Brain microvascular endothelial cell (primary cell): ENCODE results near the gene ATP6V0A4.

ENCODE experiments used
- DNase-seq: peaks from one replicate; pipeline ENCODE4 v3.0.0-alpha.2; 2020
- H3K27ac ChIP-seq: fragments of 250-450 bp; sonication (Bioruptor Pico); 2 replicates; pipeline ENCODE4 v1.5.1; 2020; ENCODE audit warnings: mild to moderate bottlenecking, moderate library complexity
- H3K27me3 ChIP-seq: fragments of 250-450 bp; sonication (Bioruptor Pico); replicated peaks from 2 replicates; pipeline ENCODE4 v1.5.1; 2020; ENCODE audit warnings: mild to moderate bottlenecking
- H3K36me3 ChIP-seq: fragments of 250-450 bp; sonication (Bioruptor Pico); replicated peaks from 2 replicates; pipeline ENCODE4 v1.5.1; 2020; ENCODE audit warnings: mild to moderate bottlenecking
- H3K4me3 ChIP-seq: 2 replicates; pipeline ENCODE4 v1.5.1; 2011; ENCODE audit warnings: low read depth, mild to moderate bottlenecking, control low read depth, low read length, moderate library complexity
- CTCF ChIP-seq: IDR thresholded peaks from 2 replicates; pipeline ENCODE4 v1.5.1; 2011; ENCODE audit warnings: low read depth, mild to moderate bottlenecking, moderate library complexity, low read length, control low read depth, inconsistent platforms; ENCODE audit errors: missing control alignments
- in situ Hi-C: cut with HindIII; loops from 2 replicates; pipeline ENCODE4 v1.10.0; 2017; ENCODE audit warnings: low sequenced_read_pairs, low pct_ligation_motif_present

ATP6V0A4 gene

DNA sequence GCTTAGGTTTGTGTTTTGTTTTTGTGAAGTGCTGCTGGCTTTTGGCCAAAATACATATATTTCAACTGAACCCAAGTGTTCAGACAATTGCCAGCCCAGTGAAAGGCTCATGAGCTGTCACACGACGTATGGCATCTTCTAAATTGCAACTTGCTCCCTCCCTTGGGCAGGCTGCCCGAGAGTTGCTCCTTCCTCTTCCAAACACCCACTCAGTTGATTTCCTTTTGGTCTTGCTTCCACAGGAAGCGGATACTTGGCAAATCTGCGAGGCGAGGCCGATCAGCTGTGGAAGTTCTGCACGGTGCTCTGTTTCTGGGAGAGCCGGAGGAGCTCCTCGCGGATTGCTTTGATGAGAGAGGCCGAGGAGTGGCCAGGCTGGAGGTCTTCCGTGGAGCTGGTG is 39.6 kb upstream of the ATP6V0A4 start:
- in situ Hi-C loops = no loop called here
- Histone ChIP-seq H3K4me3 (no peak overlapping the region), H3K36me3 (no peaks in the 10 kb centered on the region), H3K27ac (no peak overlapping the region), H3K27me3 (no peaks in the 10 kb centered on the region)
- no peak for TF ChIP-seq CTCF
- no peak for DNase-seq

GRCh38 chr7:138835087-138835486 is 37.1 kb upstream of the ATP6V0A4 start:
- in situ Hi-C loops = no loop called here

DNA sequence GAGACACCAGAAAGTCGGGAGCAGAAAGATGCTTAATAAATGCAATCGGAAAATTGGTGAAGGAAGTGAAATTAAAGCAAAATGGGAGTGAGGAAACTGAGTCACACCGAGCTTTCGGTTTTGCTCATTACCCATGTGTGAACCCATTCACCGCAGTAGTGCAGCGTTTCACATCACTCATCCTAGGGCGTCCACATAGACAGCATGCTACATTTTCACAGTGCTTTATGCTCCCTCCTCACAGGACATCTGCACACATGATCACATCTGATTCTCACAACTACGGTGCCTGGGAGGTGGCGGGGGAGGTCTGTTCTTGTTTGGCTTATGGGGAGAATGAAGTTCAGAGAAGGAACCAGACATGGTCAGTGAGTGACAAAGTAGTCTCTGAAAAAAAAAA is 36.6 kb upstream of the ATP6V0A4 start:
- DNase-seq = no peak
- no peak for TF ChIP-seq CTCF
- no peak overlapping the region for H3K27ac ChIP-seq
- no peak overlapping the region for H3K4me3 ChIP-seq
- H3K36me3 ChIP-seq = no peaks in the 10 kb centered on the region
- H3K27me3 ChIP-seq = no peaks in the 10 kb centered on the region
- in situ Hi-C loops = no loop called here

More at GRCh38 chr7:138835087-138835486, 37.1 kb upstream of the ATP6V0A4 start:
- Histone ChIP-seq H3K36me3 (no peaks in the 10 kb centered on the region), H3K27me3 (no peaks in the 10 kb centered on the region), H3K4me3 (no peak overlapping the region), H3K27ac (no peak overlapping the region)
- no peak for TF ChIP-seq CTCF
- DNase-seq = no peak

- Histone ChIP-seq H3K36me3 (no peaks in the 10 kb centered on the region), H3K27ac (no peak overlapping the region), H3K4me3 (no peak overlapping the region), H3K27me3 (no peaks in the 10 kb centered on the region)
- DNase-seq = no peak
- in situ Hi-C loops = no loop called here
- no peak for TF ChIP-seq CTCF
Measured at GRCh38 chr7:138833596-138833995, 35.6 kb upstream of the ATP6V0A4 start.

DNA sequence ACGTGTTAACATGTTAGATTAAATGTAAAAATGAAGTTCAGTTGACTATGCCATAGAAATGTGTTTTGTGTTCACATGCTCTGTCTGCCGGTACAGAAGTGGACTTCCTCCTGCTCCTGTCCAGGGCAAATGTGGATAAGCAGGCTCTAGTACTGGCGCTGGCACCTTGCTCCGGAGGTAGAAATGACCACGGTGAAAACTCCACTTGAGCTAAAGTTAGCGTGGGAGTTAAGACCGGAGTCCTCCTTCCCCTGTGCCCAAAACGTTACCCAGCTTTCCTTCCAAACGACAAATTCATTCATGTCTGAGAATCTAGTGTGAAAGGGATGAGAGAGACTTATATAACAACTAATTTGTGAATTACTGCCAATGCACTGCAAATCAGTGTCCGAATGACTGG is 35.0 kb upstream of the ATP6V0A4 start:
- DNase-seq = no peak
- H3K36me3 ChIP-seq = no peaks in the 10 kb centered on the region
- no peak for TF ChIP-seq CTCF
- H3K27ac ChIP-seq = no peak overlapping the region
- H3K27me3 ChIP-seq = no peaks in the 10 kb centered on the region
- H3K4me3 ChIP-seq = no peak overlapping the region
- in situ Hi-C loops = no loop called here

DNA sequence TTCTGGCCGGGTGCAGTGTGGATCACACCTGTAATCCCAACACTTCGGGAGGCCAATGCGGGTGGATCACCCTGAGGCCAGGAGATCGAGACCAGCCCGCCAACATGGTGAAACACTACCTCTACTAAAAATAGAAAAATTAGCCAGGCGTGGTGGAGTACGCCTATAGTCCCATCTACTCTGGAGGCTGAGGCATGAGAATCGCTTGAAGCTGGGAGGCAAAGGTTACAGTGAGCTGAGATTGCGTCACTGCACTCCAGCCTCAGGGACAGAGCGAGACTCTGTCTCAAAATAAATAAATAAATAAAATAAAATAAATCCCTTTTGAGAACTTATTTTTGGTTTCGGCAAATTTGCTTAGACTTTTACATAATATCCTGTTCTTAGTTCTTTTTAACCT is 31.3 kb upstream of the ATP6V0A4 start:
- H3K4me3 ChIP-seq = no peak overlapping the region
- TF ChIP-seq CTCF = no peak
- no peak for DNase-seq
- no peak overlapping the region for H3K27ac ChIP-seq
- H3K36me3 ChIP-seq = no peaks in the 10 kb centered on the region
- in situ Hi-C loops = no loop called here
- H3K27me3 ChIP-seq = no peaks in the 10 kb centered on the region
